GM21423 (cell line): ENCODE data around the gene UNC119.
"Not testable (repeated sequence)": the region's sequence is repeated elsewhere in the genome, so short reads cannot be mapped to it uniquely, and the experiment has no call there.

ENCODE experiments used
- ATAC-seq: cut with Tn5 transposase; IDR thresholded peaks from one replicate; pipeline ENCODE4 v1.9.1; 2021; ENCODE audit warnings: mild to moderate bottlenecking, moderate library complexity; ENCODE audit not compliant: unreplicated experiment

UNC119 gene

DNA sequence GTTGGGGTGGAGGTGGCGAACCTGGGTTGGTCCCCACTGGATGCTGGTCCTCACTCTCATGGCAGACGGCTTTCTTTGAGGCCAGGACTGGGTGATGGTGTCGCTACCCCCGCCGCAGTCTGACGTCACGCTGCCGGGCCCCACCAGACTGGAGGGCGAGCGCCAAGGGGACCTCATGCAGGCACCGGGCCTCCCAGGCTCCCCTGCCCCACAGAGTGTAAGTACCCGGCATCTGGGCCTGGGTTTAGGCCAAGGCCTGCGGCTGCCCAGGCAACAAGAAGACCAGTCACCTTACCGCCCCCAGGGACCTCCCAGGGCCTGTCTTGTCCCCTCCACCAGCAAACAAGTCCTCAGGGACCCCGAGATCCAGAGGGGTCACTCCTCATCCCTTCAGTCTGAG is 28.5 kb downstream of the UNC119 start:
- ATAC-seq, result no peak

DNA sequence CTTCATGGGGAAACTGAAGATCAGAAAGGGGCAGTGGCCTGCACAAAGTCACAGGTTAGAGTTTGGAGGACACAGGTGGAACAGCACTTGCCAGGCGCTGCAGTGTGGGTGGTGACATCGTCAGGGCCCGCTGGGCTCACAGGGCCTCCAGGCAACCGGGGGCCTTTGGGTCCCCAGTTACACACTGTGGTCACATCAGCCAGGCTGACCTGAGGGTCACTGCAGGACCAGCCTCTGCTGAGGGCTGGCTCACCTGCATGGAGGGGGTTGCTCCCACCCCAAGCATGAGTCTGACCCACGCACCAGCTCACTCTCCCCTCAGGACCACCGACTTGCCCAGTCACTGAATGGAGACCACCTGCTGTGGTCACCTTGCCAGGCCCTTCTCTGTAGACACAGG is 29.2 kb downstream of the UNC119 start:
- no peak for ATAC-seq

DNA sequence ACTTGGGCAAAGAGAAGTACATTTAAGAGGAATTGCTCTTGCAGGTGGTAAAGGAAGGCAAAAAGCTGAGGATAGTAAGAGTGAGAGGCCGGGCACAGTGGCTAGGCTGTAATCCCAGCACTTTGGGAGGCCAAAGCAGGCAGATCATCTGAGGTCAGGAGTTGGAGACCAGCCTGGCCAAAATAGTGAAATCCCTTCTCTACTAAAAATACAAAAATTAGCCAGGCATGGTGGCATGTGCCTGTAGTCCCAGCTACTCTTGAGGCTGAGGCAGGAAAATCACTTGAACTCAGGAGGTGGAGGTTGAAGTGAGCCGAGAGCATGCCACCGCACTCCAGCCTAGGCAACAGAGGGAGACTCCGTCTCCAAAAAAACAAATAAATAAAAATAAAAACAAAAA is 30.1 kb downstream of the UNC119 start:
- not testable (repeated sequence) for ATAC-seq

GRCh38 chr17:28521311-28522085 is 30.9 kb downstream of the UNC119 start:
- no peak for ATAC-seq

GRCh38 chr17:28520687-28521086 is 31.7 kb downstream of the UNC119 start:
- no peak for ATAC-seq

DNA sequence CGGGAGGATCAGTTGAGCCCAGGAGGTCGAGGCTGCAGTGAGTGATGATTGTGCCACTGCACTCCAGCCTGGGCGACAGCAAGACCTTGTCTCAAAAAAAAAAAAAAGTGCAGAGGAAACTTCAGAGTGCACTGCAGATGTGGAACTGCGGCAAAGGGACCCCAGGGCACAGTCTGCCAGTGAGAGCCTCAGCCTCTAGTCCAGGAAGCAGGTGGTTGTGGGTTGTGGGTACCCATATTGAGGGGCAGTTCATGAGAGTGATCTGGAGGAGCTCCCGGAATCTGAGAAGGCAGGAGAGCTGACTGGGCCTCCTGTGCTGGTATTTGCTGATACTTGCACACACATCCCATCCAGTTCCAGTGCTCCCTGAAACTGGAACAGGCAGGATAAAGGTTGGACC is 33.2 kb downstream of the UNC119 start:
- ATAC-seq, result no peak

GRCh38 chr17:28518578-28518977 is 33.8 kb downstream of the UNC119 start:
- ATAC-seq, result no peak

DNA sequence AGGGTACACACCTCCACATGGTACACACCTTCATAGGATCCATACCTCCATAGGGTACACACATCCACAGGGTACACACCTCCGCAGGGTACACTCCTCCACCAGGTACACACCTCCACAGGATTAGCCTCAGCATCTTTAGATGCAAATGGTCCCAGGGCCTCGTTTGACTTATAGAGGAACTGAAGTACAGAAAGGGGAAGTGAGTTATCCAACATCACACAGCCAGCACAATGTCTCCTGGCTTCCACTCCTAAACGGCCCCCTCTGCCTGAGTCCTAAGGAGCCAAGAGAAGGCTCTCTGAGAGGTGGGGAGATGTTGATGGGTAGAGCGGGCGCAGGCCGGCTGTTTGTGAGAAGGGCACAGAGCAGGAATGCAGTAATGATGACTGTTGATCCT is 34.3 kb downstream of the UNC119 start:
- ATAC-seq, result no peak

DNA sequence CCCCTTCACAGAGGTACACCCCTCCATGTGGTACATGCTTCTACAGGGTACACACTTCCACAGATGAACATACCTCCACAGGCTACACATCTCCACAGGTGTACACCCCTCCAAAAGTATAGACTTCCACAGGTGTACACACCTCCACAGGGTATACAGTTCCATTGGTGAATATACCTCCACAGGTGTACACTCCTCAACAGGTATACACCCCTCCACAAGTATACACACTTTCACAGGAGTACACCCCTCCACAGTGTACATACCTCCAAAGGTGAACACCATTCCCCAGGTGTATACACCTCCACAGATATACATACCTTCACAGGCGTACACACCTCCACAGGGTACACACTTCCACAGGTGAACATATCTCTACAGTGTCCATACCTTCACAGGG is 36.9 kb downstream of the UNC119 start:
- no peak for ATAC-seq

GRCh38 chr17:28514561-28515002 is 37.8 kb downstream of the UNC119 start:
- no peak for ATAC-seq

DNA sequence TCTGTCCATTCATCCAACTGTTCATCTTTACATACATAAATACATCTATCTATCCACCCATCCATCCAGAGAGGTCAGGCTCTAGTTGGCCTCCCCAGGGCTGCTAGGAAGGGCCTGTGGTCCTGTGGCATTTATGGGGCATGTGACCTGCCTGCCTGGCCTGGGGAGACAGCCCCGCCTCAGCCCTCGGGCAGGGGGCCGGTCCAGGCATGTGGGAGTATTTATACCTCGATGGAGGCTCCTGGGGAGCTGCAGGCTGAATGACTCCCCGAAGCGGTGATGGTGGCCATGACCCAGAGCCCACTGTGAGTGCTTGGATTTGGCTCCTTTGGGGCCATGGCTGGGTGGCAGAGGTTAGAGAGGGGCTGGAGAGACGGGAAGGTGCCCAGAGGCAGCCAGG is 38.9 kb downstream of the UNC119 start:
- ATAC-seq, result no peak

DNA sequence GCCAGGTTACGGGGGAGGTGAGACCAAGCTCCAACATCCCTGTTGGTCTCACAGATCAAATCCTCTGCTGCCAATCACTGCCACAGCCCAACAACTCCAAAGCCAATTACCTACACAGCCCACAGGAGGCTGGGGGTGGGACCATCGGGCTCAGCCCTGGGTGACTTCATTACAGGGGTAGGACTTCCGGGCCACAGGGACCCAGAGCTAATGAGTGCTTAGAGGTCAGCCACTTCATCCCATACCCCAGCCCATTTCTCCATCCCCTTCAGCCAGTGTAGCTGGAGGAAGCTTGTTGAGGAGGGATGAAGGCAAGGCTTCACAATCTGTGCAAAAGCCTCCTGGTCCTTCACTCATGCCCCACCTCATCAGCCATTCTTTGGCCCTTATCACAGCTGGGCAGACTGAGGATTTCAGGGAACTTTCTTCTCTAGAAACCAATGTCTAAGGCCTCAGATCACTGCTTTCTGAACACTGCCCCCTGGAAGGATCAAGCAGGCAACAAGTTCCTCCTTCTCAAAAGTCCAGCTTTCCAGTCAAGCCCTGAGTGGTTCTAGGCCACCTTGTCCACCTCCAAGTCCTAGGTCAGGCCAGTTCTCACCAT is 40.5 kb downstream of the UNC119 start:
- ATAC-seq, result no peak

- no peak for ATAC-seq
Measured at GRCh38 chr17:28509789-28510188, 42.6 kb downstream of the UNC119 start.

DNA sequence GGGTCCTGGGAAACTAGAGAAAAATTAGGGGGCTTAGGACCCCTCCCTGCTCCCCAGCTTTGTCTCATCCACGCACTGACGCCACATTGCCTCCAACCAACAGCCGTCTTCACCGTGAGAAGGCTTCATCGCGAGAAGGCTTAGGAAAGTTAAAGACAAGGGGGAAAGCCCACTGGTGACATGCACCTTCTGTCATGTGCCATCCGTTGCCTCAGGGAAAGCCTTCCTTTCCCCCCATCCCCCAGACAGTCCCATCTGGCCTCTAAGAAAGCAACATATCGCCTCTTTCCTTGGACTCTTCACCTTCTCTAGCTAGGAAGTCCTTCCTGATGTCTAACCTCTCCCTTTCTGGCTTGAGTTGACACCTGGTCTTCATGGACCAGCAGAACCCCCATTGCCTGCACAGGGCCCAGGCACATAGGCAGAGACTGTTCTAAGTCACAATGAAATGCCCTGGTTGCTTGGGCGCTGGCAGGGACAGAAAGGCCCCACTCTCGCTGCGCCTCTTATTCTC is 44.2 kb downstream of the UNC119 start:
- ATAC-seq, result no peak

DNA sequence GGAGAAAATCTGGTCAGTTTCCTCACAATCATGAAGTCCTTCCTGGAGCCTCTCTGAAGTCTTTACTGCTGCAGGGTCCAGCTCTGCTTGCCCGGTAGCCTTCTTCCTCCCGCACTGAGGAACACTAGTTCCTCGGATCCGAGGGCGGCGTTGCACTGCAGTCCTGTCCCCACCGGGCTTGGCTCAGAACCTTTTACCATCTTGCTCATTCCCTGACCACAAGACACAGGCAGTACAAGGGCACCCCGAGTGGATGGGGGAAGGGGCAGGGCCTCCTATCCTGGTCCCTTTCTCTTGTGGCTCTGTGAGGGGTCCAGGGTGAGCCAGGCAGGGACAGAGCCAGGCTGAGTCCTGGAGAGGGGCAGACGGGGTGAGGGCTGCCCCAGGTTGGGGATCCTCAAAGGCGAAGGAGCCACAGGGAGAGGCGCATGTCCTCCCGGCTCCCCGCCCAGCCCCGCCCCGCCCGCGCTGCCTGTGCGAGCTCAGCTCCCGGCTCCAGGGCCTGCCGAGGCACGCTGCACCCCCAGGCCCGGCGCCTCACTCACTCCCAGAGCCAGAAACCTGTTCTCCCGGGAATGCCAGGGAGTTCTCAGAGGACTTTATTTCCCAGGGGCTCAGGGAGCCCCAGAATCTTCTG is 44.7 kb downstream of the UNC119 start:
- no peak for ATAC-seq

GRCh38 chr17:28506763-28507487 is 45.5 kb downstream of the UNC119 start:
- no peak for ATAC-seq

DNA sequence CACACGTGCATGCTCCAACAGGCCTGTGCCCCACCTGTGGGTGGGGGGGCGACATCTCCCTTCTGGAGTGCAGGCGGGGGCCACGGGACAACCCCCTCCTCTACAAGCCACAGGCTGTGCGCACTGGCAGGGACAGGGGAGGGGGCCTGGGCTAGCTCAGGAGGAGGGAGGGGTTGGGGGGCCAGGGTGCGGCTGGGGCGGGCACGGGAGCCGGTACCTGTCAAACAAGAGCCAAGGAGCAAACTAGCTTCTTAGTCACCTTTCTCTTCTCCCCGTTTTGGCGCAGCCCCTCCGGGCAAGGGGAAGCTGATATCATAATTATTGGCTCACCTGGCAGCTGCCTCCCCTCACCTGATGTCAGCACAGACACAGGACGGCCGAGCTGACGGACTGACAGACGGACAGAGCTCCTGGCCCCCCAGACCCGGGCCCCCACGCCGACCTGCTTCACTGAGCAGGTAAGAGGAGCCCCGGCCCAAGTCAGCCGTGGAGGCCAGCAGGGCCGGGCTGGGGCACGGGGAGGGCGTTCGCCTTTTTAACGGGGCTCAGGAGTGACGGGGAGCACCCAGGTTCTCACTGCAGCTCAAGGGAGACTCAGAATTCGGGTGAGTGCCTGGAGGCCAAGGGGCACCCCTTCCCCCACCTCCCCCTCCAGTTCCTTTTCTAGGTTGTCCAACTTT is 46.3 kb downstream of the UNC119 start, which contains the start of gene FOXN1:
TSS of gene FOXN1 (plus strand) at position 363 of the 680 bp plus-strand sequence. CDS start 17,622 bp downstream, outside the sequence.
- no peak for ATAC-seq

GRCh38 chr17:28503420-28503819 is 49.0 kb downstream of the UNC119 start:
- no peak for ATAC-seq

GRCh38 chr17:28501421-28502284 is 50.8 kb downstream of the UNC119 start:
- no peak for ATAC-seq
